Activated naive CD4-positive, alpha-beta T cell treated with anti-CD3 and anti-CD28 coated beads, Interleukin-2, amount 10 ng/mL, durations not matched to agents 7 days and 5 days (primary cell): Measurements from ENCODE around the gene NSF.
"Not testable (repeated sequence)": the region's sequence is repeated elsewhere in the genome, so short reads cannot be mapped to it uniquely, and the experiment has no call there.

Experiments used
- CTCF ChIA-PET: fragments of 350-600 bp; sonication (Branson Sonifier 250); formaldehyde crosslinking; loops from one replicate; lab custom pipeline; 2021; ENCODE audit warnings: antibody characterized with exemption; lab: Charles Lee
- DNase-seq: peaks from one replicate; pipeline ENCODE4 v3.0.0-alpha.2; 2020
- H3K27ac Mint-ChIP-seq: one replicate; pipeline ENCODE4 v1.8.0; 2021; ENCODE audit warnings: mild to moderate bottlenecking, moderate library complexity, mixed read lengths
- H3K27me3 Mint-ChIP-seq: one replicate; pipeline ENCODE4 v1.8.0; 2021; ENCODE audit warnings: mild to moderate bottlenecking, mixed read lengths
- H3K36me3 Mint-ChIP-seq: one replicate; pipeline ENCODE4 v1.8.0; 2021; ENCODE audit warnings: mixed read lengths
- H3K4me1 Mint-ChIP-seq: one replicate; pipeline ENCODE4 v1.8.0; 2021; ENCODE audit warnings: mixed read lengths
- H3K4me3 Mint-ChIP-seq: one replicate; pipeline ENCODE4 v1.8.0; 2021; ENCODE audit warnings: mild to moderate bottlenecking, moderate library complexity, mixed read lengths
- H3K9me3 Mint-ChIP-seq: one replicate; pipeline ENCODE4 v1.8.0; 2021; ENCODE audit warnings: mixed read lengths

The NSF gene

GRCh38 chr17:46742565-46743270 is 152.2 kb downstream of the NSF start:
- CTCF ChIA-PET: interaction anchor here (0.7 kb wide), 1 partner anchor 93 kb away, joined by 3 read pairs; no protein-coding TSS in a partner anchor
- H3K27me3 Mint-ChIP-seq: no peaks in the 10 kb centered on the region
- H3K9me3 Mint-ChIP-seq: no peaks in the 10 kb centered on the region
- H3K4me1 Mint-ChIP-seq: no peaks in the 10 kb centered on the region
- H3K27ac Mint-ChIP-seq: no peak overlapping the region
- H3K4me3 Mint-ChIP-seq: no peak overlapping the region
- peaks cover 11% of the 10 kb centered on the region for H3K36me3 Mint-ChIP-seq
- no peak for DNase-seq

GRCh38 chr17:46744441-46744840 is 154.0 kb downstream of the NSF start:
- CTCF ChIA-PET: no interaction called here
- Mint-ChIP-seq H3K27me3 (no peaks in the 10 kb centered on the region), H3K9me3 (no peaks in the 10 kb centered on the region), H3K4me3 (no peak overlapping the region), H3K36me3 (peaks cover 13% of the 10 kb centered on the region), H3K4me1 (no peaks in the 10 kb centered on the region), H3K27ac (no peak overlapping the region)
- DNase-seq: no peak

GRCh38 chr17:46745376-46745775 is 154.9 kb downstream of the NSF start:
- CTCF ChIA-PET: no interaction called here
- Mint-ChIP-seq H3K27me3 (no peaks in the 10 kb centered on the region), H3K36me3 (peaks cover 15% of the 10 kb centered on the region)

GRCh38 chr17:46751425-46751824 is 161.0 kb downstream of the NSF start:
- H3K27ac Mint-ChIP-seq: no peak overlapping the region
- peaks cover 34% of the 10 kb centered on the region for H3K36me3 Mint-ChIP-seq
- no peaks in the 10 kb centered on the region for H3K4me1 Mint-ChIP-seq
- no peaks in the 10 kb centered on the region for H3K27me3 Mint-ChIP-seq
- CTCF ChIA-PET: interaction anchor here (1.3 kb wide), 1 partner anchor 84 kb away, joined by 3 read pairs; no protein-coding TSS in a partner anchor
- H3K4me3 Mint-ChIP-seq: no peak overlapping the region
- no peak for DNase-seq
- no peaks in the 10 kb centered on the region for H3K9me3 Mint-ChIP-seq

More at GRCh38 chr17:46745376-46745775, 154.9 kb downstream of the NSF start:
- Mint-ChIP-seq H3K9me3 (no peaks in the 10 kb centered on the region), H3K4me3 (no peak overlapping the region), H3K4me1 (no peaks in the 10 kb centered on the region), H3K27ac (no peak overlapping the region)
- DNase-seq: no peak

GRCh38 chr17:46753776-46754175 is 163.3 kb downstream of the NSF start:
- H3K27ac Mint-ChIP-seq: no peak overlapping the region
- peaks cover 45% of the 10 kb centered on the region for H3K36me3 Mint-ChIP-seq
- CTCF ChIA-PET: no interaction called here

GRCh38 chr17:46756081-46756735 is 165.7 kb downstream of the NSF start:
- no peaks in the 10 kb centered on the region for H3K9me3 Mint-ChIP-seq
- H3K27ac Mint-ChIP-seq: no peak overlapping the region
- no peak for DNase-seq

More at GRCh38 chr17:46753776-46754175, 163.3 kb downstream of the NSF start:
- H3K4me3 Mint-ChIP-seq: no peak overlapping the region
- no peaks in the 10 kb centered on the region for H3K4me1 Mint-ChIP-seq
- DNase-seq: no peak
- no peaks in the 10 kb centered on the region for H3K9me3 Mint-ChIP-seq
- H3K27me3 Mint-ChIP-seq: no peaks in the 10 kb centered on the region

GRCh38 chr17:46756861-46757260 is 166.4 kb downstream of the NSF start:
- H3K4me3 Mint-ChIP-seq: no peak overlapping the region
- H3K9me3 Mint-ChIP-seq: no peaks in the 10 kb centered on the region
- H3K27me3 Mint-ChIP-seq: no peaks in the 10 kb centered on the region
- peaks cover 32% of the 10 kb centered on the region for H3K36me3 Mint-ChIP-seq
- CTCF ChIA-PET: no interaction called here
- no peak for DNase-seq
- no peak overlapping the region for H3K27ac Mint-ChIP-seq
- H3K4me1 Mint-ChIP-seq: no peaks in the 10 kb centered on the region

More at GRCh38 chr17:46756081-46756735, 165.7 kb downstream of the NSF start:
- Mint-ChIP-seq H3K4me3 (no peak overlapping the region), H3K4me1 (no peaks in the 10 kb centered on the region), H3K27me3 (no peaks in the 10 kb centered on the region), H3K36me3 (peaks cover 34% of the 10 kb centered on the region)
- CTCF ChIA-PET: no interaction called here

GRCh38 chr17:46757588-46757987 is 167.1 kb downstream of the NSF start:
- CTCF ChIA-PET, H3K27me3 Mint-ChIP-seq, H3K9me3 Mint-ChIP-seq, DNase-seq, H3K4me3 Mint-ChIP-seq, H3K4me1 Mint-ChIP-seq, H3K27ac Mint-ChIP-seq: not testable (repeated sequence)
- H3K36me3 Mint-ChIP-seq: peaks cover 32% of the 10 kb centered on the region

DNA sequence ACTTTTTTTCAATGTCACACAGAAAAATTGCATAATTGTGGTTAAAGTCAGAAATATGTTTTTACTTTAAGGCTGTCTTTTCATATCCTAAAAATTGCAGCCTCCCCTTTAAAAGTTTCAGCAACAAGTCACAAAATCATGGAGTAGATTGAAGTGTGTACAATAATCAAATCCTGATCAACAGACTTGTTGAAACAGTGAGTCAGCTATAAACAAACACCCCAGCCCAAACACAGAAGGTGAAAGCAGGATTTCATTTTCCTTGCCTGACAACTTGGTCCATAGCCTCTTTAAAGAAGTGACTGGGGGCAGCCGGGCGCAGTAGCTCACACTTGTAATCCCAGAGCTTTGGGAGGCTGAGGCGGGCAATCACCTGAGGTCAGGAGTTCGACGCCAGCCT is 168.1 kb downstream of the NSF start:
- Mint-ChIP-seq H3K27ac (no peak overlapping the region), H3K27me3 (no peaks in the 10 kb centered on the region), H3K4me3 (no peak overlapping the region), H3K36me3 (peaks cover 30% of the 10 kb centered on the region), H3K4me1 (no peaks in the 10 kb centered on the region), H3K9me3 (no peaks in the 10 kb centered on the region)
- CTCF ChIA-PET: no interaction called here
- no peak for DNase-seq

DNA sequence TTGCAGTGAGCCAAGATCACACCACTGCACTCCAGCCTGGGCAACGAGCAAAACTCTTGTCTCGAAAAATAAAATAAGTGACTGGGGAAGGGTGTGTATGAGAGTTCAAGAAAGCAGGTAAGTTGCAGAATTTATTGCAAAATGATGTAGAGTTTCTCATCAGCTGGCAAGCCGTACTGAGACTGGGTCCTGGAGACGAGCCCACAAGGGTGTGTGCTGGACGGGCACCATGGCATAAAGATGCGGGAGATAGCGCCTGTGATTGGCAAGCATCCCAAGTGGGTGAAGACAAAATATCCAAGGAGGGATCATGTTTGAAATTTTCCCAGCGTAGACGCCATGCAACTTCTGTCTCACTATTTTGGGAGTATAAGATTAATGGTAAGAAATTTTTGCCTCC is 168.7 kb downstream of the NSF start:
- Mint-ChIP-seq H3K27ac (no peak overlapping the region), H3K4me3 (no peak overlapping the region), H3K27me3 (no peaks in the 10 kb centered on the region), H3K4me1 (no peaks in the 10 kb centered on the region), H3K9me3 (no peaks in the 10 kb centered on the region), H3K36me3 (peaks cover 27% of the 10 kb centered on the region)
- no peak for DNase-seq
- CTCF ChIA-PET: no interaction called here

- H3K9me3 Mint-ChIP-seq: no peaks in the 10 kb centered on the region
- no peak overlapping the region for H3K27ac Mint-ChIP-seq
- no peak overlapping the region for H3K4me3 Mint-ChIP-seq
- H3K36me3 Mint-ChIP-seq: no peaks in the 10 kb centered on the region
- H3K4me1 Mint-ChIP-seq: no peaks in the 10 kb centered on the region
- H3K27me3 Mint-ChIP-seq: peaks cover 25% of the 10 kb centered on the region
- CTCF ChIA-PET: no interaction called here
- DNase-seq: no peak
These were observed 172.9 kb downstream of the NSF start for GRCh38 chr17:46763416-46763815.

GRCh38 chr17:46764000-46764708 is 173.7 kb downstream of the NSF start:
- H3K36me3 Mint-ChIP-seq: no peaks in the 10 kb centered on the region
- no peak overlapping the region for H3K4me3 Mint-ChIP-seq
- H3K4me1 Mint-ChIP-seq: no peaks in the 10 kb centered on the region
- DNase-seq: no peak
- peaks cover 32% of the 10 kb centered on the region for H3K27me3 Mint-ChIP-seq
- H3K27ac Mint-ChIP-seq: peak overlapping the region; percentile 45
- CTCF ChIA-PET: no interaction called here
- H3K9me3 Mint-ChIP-seq: no peaks in the 10 kb centered on the region

DNA sequence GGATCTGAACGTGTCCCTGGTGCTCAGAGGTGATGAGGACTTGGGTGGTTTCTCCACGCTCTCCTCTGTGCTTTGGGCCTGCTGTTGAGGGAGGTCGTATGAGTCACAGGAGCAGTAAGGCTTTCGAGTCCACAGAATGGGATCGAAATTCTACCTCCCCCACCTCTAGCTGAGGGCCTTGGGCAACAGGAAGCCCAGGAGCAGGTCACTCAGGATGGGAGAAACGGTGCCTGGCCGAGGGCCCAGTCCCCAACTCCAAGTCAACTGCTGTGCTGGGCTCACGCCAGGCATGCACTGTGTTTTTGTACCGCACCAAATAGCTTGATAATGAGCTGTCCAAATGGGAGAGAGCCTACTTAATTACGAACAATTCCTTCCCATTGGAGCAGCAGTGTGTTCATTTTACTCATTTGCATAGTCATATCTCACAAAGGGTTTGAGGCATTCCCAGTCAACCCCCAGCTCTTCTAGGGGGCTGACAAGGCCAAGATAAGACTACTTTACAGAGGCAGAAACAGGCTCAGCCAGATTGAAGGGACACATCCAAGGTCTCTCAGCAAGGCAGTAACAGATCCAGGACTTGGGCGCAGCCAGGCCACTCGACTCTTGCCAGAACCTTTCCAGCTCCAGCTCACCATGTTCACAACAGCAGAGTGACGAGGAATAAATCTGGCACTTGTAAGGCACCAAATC is 174.4 kb downstream of the NSF start:
- Mint-ChIP-seq H3K27ac (no peak overlapping the region), H3K9me3 (no peaks in the 10 kb centered on the region), H3K36me3 (no peaks in the 10 kb centered on the region), H3K4me1 (peaks cover 2% of the 10 kb centered on the region), H3K27me3 (peaks cover 39% of the 10 kb centered on the region), H3K4me3 (no peak overlapping the region)
- CTCF ChIA-PET: no interaction called here
- no peak for DNase-seq

- Mint-ChIP-seq H3K4me3 (no peak overlapping the region), H3K36me3 (no peaks in the 10 kb centered on the region), H3K27ac (no peak overlapping the region), H3K9me3 (no peaks in the 10 kb centered on the region), H3K4me1 (peaks cover 3% of the 10 kb centered on the region), H3K27me3 (peaks cover 45% of the 10 kb centered on the region)
- no peak for DNase-seq
- CTCF ChIA-PET: no interaction called here
These were observed 175.0 kb downstream of the NSF start for GRCh38 chr17:46765453-46765852.
